ENCODE results near the gene PRICKLE1.

PRICKLE1 gene

GRCh38 chr12:42584651-42585111 is 4.9 kb downstream of the PRICKLE1 start:
- Mint-ChIP-seq H3K4me1 (peaks cover 5% of the 10 kb centered on the region), H3K9me3 (no peaks in the 10 kb centered on the region), H3K4me3 (no peak overlapping the region), H3K27ac (no peak overlapping the region), H3K36me3 (no peaks in the 10 kb centered on the region), H3K27me3 (peaks cover 6% of the 10 kb centered on the region)
- DNase-seq (ENCODE audit: low spot score in 2 of 2) (no peak), ATAC-seq (ENCODE audit: low read depth) (no peak)

GRCh38 chr12:42583016-42583415 is 6.5 kb downstream of the PRICKLE1 start:
- ATAC-seq (ENCODE audit: low read depth) (no peak), DNase-seq (ENCODE audit: low spot score in 2 of 2) (no peak)
- Mint-ChIP-seq H3K36me3 (no peaks in the 10 kb centered on the region), H3K27ac (no peak overlapping the region), H3K4me1 (no peaks in the 10 kb centered on the region), H3K9me3 (no peaks in the 10 kb centered on the region), H3K4me3 (no peak overlapping the region), H3K27me3 (peaks cover 3% of the 10 kb centered on the region)

- Mint-ChIP-seq H3K27ac (no peak overlapping the region), H3K4me3 (no peak overlapping the region), H3K36me3 (no peaks in the 10 kb centered on the region), H3K9me3 (no peaks in the 10 kb centered on the region), H3K4me1 (no peaks in the 10 kb centered on the region), H3K27me3 (peaks cover 3% of the 10 kb centered on the region)
- DNase-seq (ENCODE audit: low spot score in 2 of 2) (no peak), ATAC-seq (ENCODE audit: low read depth) (no peak)
Observed at GRCh38 chr12:42582498-42582897, 7.0 kb downstream of the PRICKLE1 start.

DNA sequence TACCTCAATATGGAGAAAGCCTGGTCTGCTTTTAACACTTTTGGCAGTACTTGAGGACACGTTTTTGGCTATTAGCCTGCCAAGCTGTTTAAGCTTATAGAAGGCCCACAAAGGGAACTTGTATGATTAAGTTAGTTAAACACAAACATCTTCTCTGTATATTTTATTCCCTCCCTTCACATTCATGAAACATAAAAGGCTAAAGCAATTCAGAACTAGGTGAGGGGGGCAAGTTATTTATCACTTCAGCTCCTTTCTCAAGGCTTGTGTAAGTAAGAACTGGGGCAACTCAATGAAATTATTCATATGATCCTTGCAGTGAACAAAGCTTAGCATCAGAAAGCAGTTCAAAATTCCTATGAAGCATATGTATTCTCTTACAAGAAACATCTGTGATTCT is 7.5 kb downstream of the PRICKLE1 start:
- no peaks in the 10 kb centered on the region for H3K4me1 Mint-ChIP-seq
- no peaks in the 10 kb centered on the region for H3K9me3 Mint-ChIP-seq
- no peaks in the 10 kb centered on the region for H3K36me3 Mint-ChIP-seq
- H3K27ac Mint-ChIP-seq, result no peak overlapping the region
- DNase-seq (ENCODE audit: low spot score in 2 of 2) (no peak), ATAC-seq (ENCODE audit: low read depth) (no peak)
- H3K27me3 Mint-ChIP-seq, result peaks cover 3% of the 10 kb centered on the region
- no peak overlapping the region for H3K4me3 Mint-ChIP-seq

DNA sequence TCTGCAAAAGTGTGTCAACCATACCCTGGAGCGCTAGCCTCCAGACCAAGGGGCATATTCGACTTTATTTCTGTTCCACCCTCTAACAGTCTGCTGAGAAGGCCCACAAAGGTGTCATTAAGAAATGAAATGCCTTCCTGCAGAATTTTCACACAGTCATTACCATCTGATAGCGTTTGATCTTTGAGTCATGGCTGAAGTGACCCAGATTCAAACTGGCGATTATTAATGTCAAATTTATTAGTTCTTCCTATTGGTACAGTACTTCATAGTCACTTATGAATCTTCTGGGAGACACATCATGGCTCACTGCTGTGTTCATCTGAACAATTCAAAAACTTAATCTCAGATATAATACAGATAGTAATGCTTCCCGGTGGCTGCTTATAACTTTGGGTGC is 13.2 kb downstream of the PRICKLE1 start:
- Mint-ChIP-seq H3K4me1 (no peaks in the 10 kb centered on the region), H3K9me3 (no peaks in the 10 kb centered on the region), H3K27ac (no peak overlapping the region), H3K36me3 (no peaks in the 10 kb centered on the region), H3K27me3 (peaks cover 6% of the 10 kb centered on the region), H3K4me3 (no peak overlapping the region)
- ATAC-seq (ENCODE audit: low read depth), result no peak
- no peak for DNase-seq (ENCODE audit: low spot score in 2 of 2)

- no peak for DNase-seq (ENCODE audit: low spot score in 2 of 2)
Observed at GRCh38 chr12:42575717-42576116, 13.8 kb downstream of the PRICKLE1 start.

GRCh38 chr12:42574851-42575266 is 14.7 kb downstream of the PRICKLE1 start:
- Mint-ChIP-seq H3K27me3 (peaks cover 4% of the 10 kb centered on the region), H3K36me3 (no peaks in the 10 kb centered on the region), H3K27ac (no peak overlapping the region), H3K9me3 (no peaks in the 10 kb centered on the region), H3K4me3 (no peak overlapping the region), H3K4me1 (no peaks in the 10 kb centered on the region)
- DNase-seq (ENCODE audit: low spot score in 2 of 2), result no peak
- no peak for ATAC-seq (ENCODE audit: low read depth)

More at GRCh38 chr12:42575717-42576116, 13.8 kb downstream of the PRICKLE1 start:
- H3K27me3 Mint-ChIP-seq, result peaks cover 5% of the 10 kb centered on the region
- H3K4me3 Mint-ChIP-seq, result no peak overlapping the region
- H3K27ac Mint-ChIP-seq, result no peak overlapping the region
- no peaks in the 10 kb centered on the region for H3K36me3 Mint-ChIP-seq
- H3K4me1 Mint-ChIP-seq, result no peaks in the 10 kb centered on the region
- no peaks in the 10 kb centered on the region for H3K9me3 Mint-ChIP-seq
- no peak for ATAC-seq (ENCODE audit: low read depth)

DNA sequence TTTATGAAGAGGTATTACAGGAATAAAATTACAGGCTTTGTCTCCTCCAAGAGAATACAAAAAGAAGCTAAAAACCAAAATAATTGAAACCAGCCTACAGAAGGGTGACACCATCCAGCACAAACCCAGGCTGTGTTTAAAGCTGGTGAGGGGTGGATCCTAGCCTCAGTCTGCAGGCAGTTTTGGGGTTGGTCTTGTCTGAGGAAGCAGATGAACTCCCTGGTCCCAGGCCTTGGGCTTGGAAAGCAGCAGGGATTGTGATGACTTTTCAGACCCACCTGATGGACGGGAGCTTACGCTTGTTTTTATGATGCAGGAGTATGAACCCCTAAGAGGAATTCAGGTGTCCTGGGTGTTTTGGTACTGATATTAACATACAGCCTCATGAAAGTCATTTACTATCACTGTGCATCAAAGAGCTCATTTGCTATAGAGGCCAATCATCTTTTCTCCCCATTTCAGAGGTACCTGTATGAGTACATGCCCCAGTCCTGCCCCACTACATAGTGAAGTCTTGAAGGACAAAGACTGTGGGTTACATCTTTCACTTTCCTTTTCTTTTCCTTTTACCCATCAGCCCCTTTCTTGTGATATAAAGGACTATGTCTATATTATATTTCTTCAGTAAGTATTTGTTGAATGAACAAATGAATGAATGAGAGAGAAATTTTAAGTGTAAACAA is 18.1 kb downstream of the PRICKLE1 start:
- no peaks in the 10 kb centered on the region for H3K4me1 Mint-ChIP-seq
- DNase-seq (ENCODE audit: low spot score in 2 of 2) (no peak), ATAC-seq (ENCODE audit: low read depth) (no peak)
- no peak overlapping the region for H3K4me3 Mint-ChIP-seq
- H3K27me3 Mint-ChIP-seq, result peaks cover 4% of the 10 kb centered on the region
- H3K27ac Mint-ChIP-seq, result no peak overlapping the region
- no peaks in the 10 kb centered on the region for H3K9me3 Mint-ChIP-seq
- no peaks in the 10 kb centered on the region for H3K36me3 Mint-ChIP-seq

GRCh38 chr12:42570076-42570475 is 19.5 kb downstream of the PRICKLE1 start:
- Mint-ChIP-seq H3K4me3 (no peak overlapping the region), H3K27me3 (peaks cover 2% of the 10 kb centered on the region), H3K4me1 (no peaks in the 10 kb centered on the region), H3K27ac (no peak overlapping the region), H3K36me3 (no peaks in the 10 kb centered on the region), H3K9me3 (no peaks in the 10 kb centered on the region)
- DNase-seq (ENCODE audit: low spot score in 2 of 2) (no peak), ATAC-seq (ENCODE audit: low read depth) (no peak)

- Mint-ChIP-seq H3K27me3 (peaks cover 2% of the 10 kb centered on the region), H3K4me1 (no peaks in the 10 kb centered on the region), H3K27ac (no peak overlapping the region), H3K9me3 (no peaks in the 10 kb centered on the region), H3K4me3 (no peak overlapping the region), H3K36me3 (no peaks in the 10 kb centered on the region)
- peak; percentile 70 for ATAC-seq (ENCODE audit: low read depth)
- DNase-seq (ENCODE audit: low spot score in 2 of 2), result peak in 1 of 2 donors; percentile 41
Observed at GRCh38 chr12:42568952-42569915, 20.3 kb downstream of the PRICKLE1 start.

DNA sequence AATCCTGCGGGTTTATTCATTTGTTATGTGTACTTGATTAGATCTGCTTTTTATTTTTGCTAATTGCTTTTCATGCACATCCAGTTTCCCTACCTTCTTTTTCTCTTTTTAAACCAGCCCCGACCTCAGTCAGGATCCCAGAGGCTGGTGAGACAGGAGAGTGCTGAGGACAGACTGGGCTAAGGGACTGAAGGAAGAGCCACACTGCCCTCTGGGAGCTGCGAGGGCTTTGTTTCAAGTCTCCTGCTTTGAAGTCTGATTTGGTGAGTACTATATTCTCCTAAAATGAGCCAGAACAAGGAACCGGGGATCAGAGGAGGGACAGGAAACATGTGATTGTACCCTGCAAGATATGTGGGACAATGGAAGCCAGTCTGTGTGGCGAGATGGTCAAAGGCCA is 23.9 kb downstream of the PRICKLE1 start:
- no peaks in the 10 kb centered on the region for H3K9me3 Mint-ChIP-seq
- DNase-seq (ENCODE audit: low spot score in 2 of 2) (no peak), ATAC-seq (ENCODE audit: low read depth) (no peak)
- H3K4me3 Mint-ChIP-seq, result no peak overlapping the region
- H3K4me1 Mint-ChIP-seq, result no peaks in the 10 kb centered on the region
- H3K27ac Mint-ChIP-seq, result no peak overlapping the region
- no peaks in the 10 kb centered on the region for H3K36me3 Mint-ChIP-seq
- H3K27me3 Mint-ChIP-seq, result no peaks in the 10 kb centered on the region

DNA sequence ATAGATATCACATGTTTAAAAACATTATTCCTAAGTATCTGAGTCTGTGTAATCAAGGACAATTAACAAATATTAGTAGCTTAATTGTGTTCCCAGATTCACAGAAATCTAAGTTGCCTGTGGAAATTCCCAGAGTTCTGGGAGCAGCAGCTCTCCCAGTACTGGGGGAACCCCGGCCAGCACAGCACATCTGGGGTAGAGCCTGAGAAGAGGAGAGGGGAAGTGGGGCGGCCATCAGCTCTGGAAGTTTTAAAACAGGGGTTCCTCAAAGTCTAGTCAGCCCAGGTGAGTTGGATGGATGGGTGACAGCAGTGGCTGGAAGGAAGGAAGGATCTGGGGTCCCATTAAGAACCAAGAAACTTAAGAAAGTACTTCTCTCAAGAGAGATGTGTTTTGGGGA is 24.6 kb downstream of the PRICKLE1 start:
- Mint-ChIP-seq H3K36me3 (no peaks in the 10 kb centered on the region), H3K27ac (no peak overlapping the region), H3K9me3 (no peaks in the 10 kb centered on the region), H3K4me1 (no peaks in the 10 kb centered on the region), H3K27me3 (no peaks in the 10 kb centered on the region), H3K4me3 (no peak overlapping the region)
- no peak for ATAC-seq (ENCODE audit: low read depth)
- DNase-seq (ENCODE audit: low spot score in 2 of 2), result no peak

GRCh38 chr12:42564556-42564955 is 25.0 kb downstream of the PRICKLE1 start:
- no peaks in the 10 kb centered on the region for H3K9me3 Mint-ChIP-seq
- H3K27ac Mint-ChIP-seq, result no peak overlapping the region
- ATAC-seq (ENCODE audit: low read depth), result no peak
- H3K36me3 Mint-ChIP-seq, result no peaks in the 10 kb centered on the region
- no peak for DNase-seq (ENCODE audit: low spot score in 2 of 2)
- no peak overlapping the region for H3K4me3 Mint-ChIP-seq
- H3K27me3 Mint-ChIP-seq, result no peaks in the 10 kb centered on the region
- no peaks in the 10 kb centered on the region for H3K4me1 Mint-ChIP-seq

DNA sequence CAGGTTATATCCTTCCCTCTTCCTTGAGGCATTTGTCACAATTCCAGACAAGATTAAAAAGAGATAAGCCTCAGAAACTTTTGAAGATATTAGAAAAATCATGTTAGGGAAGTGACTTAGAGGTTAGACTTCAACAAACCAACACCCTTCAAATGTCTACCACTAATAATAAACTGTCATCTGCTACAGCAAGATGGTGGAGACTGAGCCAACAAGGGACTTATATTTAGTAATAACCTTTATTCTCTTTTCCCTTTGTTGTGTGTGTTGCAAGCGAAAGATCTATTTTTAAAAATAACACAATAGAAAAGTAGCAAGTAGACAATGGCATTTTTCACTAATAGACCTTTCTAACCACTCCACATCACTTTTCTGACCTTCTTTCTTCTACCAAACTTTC is 28.6 kb downstream of the PRICKLE1 start:
- Mint-ChIP-seq H3K4me1 (no peaks in the 10 kb centered on the region), H3K9me3 (no peaks in the 10 kb centered on the region), H3K27ac (no peak overlapping the region), H3K4me3 (no peak overlapping the region), H3K27me3 (no peaks in the 10 kb centered on the region), H3K36me3 (no peaks in the 10 kb centered on the region)
- DNase-seq (ENCODE audit: low spot score in 2 of 2) (no peak), ATAC-seq (ENCODE audit: low read depth) (no peak)

All from memory B cell (primary cell).